ENCODE data around the gene SND1.

- no peak for TF ChIP-seq CTCF (conservative IDR thresholded peaks at IDR 0.05 in 1 of 2, IDR thresholded peaks at IDR 0.05 in 1 of 2; ENCODE audit: extremely low read depth in 1 of 2, insufficient read depth in 1 of 2, low read depth in 1 of 2, low read length in 2 of 2)
- TF ChIP-seq EZH2 (IDR thresholded peaks at IDR 0.05; ENCODE audit: borderline replicate concordance, low read length): no peak
Measured at GRCh38 chr7:128037081-128037480, 385.1 kb downstream of the SND1 start.

Measured in mammary epithelial cell (primary cell).